GM18519 (cell line): ENCODE data around the gene RAVER1.
"Not testable (repeated sequence)": the region's sequence is repeated elsewhere in the genome, so short reads cannot be mapped to it uniquely, and the experiment has no call there.

Experiments used
- ATAC-seq: cut with Tn5 transposase; IDR thresholded peaks from one replicate; pipeline ENCODE4 v1.9.1; 2021; ENCODE audit warnings: mild to moderate bottlenecking, moderate library complexity; ENCODE audit not compliant: unreplicated experiment, low FRiP score

Gene RAVER1

DNA sequence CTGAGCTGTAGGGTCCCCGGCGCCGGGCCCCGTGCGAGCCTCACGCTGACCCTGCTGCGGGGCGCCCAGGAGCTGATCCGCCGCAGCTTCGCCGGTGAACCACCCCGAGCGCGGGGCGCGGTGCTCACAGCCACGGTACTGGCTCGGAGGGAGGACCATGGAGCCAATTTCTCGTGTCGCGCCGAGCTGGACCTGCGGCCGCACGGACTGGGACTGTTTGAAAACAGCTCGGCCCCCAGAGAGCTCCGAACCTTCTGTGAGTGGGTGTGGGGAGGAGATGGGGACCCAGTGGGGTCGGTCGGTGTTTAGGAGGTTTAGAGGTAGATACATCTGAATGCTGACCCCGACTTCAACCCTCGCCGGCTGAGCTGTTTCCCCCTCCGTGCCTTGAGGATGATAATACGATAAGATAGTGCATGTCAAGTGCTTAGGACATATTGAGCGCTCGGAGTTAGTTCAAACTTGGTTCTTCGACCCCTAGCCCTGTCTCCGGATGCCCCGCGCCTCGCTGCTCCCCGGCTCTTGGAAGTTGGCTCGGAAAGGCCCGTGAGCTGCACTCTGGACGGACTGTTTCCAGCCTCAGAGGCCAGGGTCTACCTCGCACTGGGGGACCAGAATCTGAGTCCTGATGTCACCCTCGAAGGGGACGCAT lies 41.6 kb downstream of the RAVER1 start:
- no peak for ATAC-seq

- ATAC-seq: no peak
These were observed 42.3 kb downstream of the RAVER1 start for GRCh38 chr19:10290876-10291553.

DNA sequence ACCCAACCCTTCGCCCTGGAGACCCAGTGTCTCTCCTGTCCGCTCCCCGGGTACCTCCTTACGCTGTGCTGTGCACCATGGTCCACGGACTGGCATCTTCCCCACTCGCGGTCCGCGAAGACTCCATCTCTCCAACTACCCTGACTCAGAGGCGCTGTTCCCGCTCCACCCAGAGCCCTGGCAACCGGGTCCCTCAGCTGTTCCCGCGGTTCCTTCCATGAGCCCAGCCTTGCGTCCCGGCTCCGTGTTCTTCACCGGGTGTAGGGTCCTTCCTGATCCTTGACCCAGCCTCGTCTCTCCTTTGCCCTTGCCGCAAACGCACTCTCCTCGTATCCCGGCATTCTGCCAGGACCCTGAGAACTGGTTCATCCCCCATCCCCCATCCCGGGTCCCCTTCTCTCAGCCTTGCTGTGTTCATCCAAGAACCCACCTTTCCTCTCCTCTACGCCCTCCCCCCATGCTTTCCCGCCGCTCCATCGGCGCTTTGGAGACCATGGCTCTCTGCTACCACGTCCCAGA lies 42.9 kb downstream of the RAVER1 start:
- ATAC-seq: no peak

GRCh38 chr19:10289836-10290356 lies 43.4 kb downstream of the RAVER1 start, which contains the start of gene ICAM5:
ICAM5 (plus strand) TSS chr19:10289952; CDS start chr19:10290044, 92 bp downstream.
- no peak for ATAC-seq

DNA sequence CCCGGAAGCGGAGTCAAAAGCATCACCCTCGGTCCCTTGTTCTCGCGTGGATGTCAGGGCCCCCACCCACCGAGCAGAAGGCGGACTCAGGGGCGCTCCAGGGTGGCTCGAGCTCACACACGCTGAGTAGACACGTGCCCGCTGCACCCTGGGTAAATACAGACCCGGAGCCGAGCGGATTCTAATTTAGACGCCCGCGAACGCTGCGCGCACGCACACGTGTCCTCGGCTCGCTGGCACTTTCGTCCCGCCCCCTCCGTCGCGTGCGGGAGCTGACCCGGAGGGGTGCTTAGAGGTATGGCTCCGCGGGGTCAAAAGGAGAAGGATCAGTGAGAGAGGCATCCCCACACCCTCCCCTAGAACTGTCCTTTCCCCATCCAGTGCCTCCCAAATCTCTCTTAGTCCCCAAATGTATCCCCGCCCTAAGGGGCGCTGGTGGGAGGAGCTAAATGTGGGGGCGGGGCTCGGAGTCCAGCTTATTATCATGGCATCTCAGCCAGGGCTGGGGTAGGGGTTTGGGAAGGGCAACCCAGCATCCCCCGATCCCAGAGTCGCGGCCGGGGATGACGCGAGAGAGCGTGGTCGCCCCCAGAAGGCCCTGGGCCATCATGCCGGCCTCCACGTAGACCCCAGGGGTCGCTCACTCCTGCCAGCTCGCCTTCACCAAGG lies 44.0 kb downstream of the RAVER1 start:
- ATAC-seq: no peak

- no peak for ATAC-seq
These were observed 44.6 kb downstream of the RAVER1 start for GRCh38 chr19:10288662-10289166.

- ATAC-seq: no peak
These were observed 46.3 kb downstream of the RAVER1 start, which contains the start of gene ICAM4 for GRCh38 chr19:10286803-10287737. ICAM4 (plus strand) TSS chr19:10286955; CDS start chr19:10287013, 58 bp downstream.

DNA sequence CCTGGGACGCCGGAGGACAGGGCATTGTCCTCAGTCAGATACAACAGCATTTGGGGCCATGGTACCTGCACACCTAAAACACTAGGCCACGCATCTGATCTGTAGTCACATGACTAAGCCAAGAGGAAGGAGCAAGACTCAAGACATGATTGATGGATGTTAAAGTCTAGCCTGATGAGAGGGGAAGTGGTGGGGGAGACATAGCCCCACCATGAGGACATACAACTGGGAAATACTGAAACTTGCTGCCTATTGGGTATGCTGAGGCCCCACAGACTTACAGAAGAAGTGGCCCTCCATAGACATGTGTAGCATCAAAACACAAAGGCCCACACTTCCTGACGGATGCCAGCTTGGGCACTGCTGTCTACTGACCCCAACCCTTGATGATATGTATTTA lies 47.9 kb downstream of the RAVER1 start:
- no peak for ATAC-seq

- no peak for ATAC-seq
These were observed 48.4 kb downstream of the RAVER1 start for GRCh38 chr19:10284960-10285278.

GRCh38 chr19:10284065-10284959 lies 49.0 kb downstream of the RAVER1 start:
- ATAC-seq: no peak

DNA sequence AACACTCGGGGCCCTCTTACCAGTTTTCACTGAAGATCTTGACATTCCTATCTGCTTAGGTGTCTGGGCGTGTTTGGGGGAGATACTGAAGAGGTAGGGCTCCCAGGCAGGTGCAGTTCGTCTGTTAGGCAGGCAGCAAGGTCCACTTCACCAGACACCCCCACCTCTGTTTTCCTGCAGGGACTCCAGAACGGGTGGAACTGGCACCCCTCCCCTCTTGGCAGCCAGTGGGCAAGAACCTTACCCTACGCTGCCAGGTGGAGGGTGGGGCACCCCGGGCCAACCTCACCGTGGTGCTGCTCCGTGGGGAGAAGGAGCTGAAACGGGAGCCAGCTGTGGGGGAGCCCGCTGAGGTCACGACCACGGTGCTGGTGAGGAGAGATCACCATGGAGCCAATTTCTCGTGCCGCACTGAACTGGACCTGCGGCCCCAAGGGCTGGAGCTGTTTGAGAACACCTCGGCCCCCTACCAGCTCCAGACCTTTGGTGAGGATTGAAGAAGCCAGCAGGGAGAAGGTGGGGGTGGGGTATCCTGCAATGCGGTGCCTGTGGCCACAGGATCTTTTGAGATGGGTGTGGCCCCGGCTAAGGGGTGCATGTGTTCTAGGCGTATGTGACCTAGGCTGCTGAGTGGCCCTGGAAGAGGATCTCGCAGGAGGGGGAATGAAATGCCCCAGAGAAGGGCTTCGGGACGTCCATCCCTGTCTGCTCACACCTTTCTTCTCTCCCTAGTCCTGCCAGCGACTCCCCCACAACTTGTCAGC lies 49.8 kb downstream of the RAVER1 start:
- ATAC-seq: no peak

DNA sequence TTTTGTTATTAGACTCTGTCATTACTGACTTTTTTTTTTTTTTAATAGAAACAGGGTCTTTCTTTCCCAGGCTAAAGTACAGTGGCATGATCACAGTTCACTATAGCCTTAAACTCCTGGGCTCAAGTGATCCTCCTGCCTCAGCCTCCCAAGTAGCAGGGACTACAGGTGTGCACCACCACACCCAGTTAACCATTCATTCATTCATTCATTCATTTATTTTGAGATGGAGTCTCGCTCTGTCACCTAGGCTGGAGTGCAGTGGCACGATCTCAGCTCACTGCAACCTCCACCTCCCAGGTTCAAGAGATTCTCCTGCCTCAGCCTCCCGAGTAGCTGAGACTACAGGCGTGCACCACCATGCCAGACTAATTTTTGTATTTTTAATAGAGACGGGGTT lies 51.3 kb downstream of the RAVER1 start:
- not testable (repeated sequence) for ATAC-seq

DNA sequence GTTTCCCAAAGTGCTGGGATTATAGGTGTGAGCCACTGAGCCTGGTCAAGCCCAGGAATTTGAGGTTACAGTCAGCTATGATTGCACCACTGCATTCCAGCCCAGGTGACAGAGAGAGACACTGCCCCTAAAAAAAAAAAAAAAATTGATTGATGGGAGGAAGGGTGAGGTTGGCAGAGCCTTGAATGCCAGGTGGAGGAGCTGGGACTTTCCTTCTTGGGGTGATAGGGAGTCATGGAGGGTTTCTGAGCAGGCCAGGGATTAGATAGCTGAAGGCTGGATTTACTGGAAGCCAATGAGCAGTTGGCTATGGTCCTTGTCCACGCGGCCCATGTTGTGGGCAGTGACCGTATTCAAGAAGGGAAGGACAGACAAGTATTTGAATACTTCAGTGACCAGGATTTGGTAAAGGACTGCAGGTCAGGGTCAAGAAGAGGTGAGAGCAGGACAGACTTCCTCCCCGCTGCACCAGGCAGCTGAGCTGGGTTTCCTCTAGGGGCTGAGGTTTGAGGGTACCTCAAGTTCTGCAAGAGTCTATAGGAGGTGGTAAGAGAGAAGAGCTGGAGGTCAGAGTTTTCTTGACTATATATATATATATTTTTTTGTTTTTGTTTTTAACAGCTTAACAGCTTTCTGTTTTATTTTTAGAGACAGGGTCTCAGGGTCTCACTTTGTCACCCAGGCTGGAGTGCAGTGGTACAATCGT lies 53.4 kb downstream of the RAVER1 start:
- ATAC-seq: no peak

- no peak for ATAC-seq
These were observed 54.4 kb downstream of the RAVER1 start for GRCh38 chr19:10278935-10279334.

GRCh38 chr19:10277795-10278589 lies 55.3 kb downstream of the RAVER1 start:
- no peak for ATAC-seq

DNA sequence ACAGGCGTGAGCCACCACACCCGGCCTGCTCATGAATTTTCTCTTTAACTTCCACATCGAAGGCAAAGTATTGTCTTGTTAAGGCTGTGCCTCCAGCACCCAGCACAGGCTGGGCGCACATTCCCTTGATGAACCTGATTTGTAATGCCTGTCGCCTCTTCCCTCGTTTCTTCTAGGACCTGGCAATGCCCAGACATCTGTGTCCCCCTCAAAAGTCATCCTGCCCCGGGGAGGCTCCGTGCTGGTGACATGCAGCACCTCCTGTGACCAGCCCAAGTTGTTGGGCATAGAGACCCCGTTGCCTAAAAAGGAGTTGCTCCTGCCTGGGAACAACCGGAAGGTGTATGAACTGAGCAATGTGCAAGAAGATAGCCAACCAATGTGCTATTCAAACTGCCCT lies 58.7 kb downstream of the RAVER1 start:
- no peak for ATAC-seq

- ATAC-seq: no peak
These were observed 61.7 kb downstream of the RAVER1 start for GRCh38 chr19:10271543-10272086.
